Right ventricle myocardium superior (tissue), 1 donor: ENCODE data around the gene CLDN16. TPM values are rescaled to one million over a fixed set of nuclear protein-coding genes. Genes with fewer than 3 reads are reported as not detected.

Experiments used
- ATAC-seq: fragments of 200-7000 bp; cut with Tn5 transposase; one replicate; pipeline ENCODE4 v1.9.1; 2020; ENCODE audit warnings: mild to moderate bottlenecking; ENCODE audit not compliant: poor library complexity
- DNase-seq: peaks from one replicate; pipeline ENCODE4 v3.0.0-alpha.2; 2020
- intact Hi-C: fragments of 100-400 bp; cut with DNase I; formaldehyde crosslinking; loops from one replicate; pipeline ENCODE4 v1.11.2; 2022
- total RNA-seq: library from RNA; stranded (reverse); fragmentation: NEBNext Ultra II Directional; extraction: Animal tissue kit (Norgen Biotek cat#: 25700); gene quantifications from one replicate; pipeline ENCODE4 v1.2.1, GENCODE V29; 2021
- donor health status: DM: no; HTN: yes; CAD: no; lungs with severe emphysema.

The CLDN16 gene
- total RNA-seq, 1 donor from 2014 or later = not detected

DNA sequence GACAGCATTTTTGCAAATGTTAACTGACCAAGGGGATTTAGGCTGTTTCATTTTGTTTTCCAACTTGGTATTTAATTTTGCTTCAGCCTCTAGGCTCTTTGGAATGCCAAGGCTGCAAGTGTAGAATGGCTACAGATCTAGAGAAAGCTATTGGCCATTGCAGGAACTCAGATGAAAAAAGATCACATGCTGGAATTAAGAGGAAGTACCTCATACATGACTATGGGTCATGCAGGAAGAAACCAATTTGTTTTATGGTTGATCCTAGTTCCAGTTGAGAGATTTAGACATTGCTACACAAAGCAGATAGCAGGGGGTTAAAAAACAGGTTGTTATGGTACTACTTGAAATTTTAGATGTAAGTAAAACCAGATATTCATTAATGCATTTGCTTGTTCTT, 12.7 kb upstream of the CLDN16 start:
- intact Hi-C loops = no loop called here
- ATAC-seq (no peak), DNase-seq (no peak)

DNA sequence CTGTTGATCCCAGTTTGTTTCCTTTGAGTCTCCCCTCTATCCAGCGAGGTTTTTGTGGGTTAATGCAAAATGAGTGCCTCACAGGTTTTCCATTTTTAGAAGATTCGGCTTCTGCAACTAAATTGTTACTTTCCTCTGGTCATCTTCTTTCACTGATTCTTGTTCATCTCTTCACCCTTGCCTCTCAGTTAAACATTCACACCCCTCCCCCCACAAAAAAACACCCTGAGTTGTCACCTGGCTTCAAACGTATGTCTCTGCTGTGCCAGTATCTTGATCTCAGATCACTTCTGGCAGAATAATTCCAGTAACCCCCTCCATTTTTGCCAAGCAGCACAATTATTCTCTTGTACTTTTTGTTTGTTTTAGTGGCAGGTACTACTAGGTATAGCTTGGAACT, 12.3 kb upstream of the CLDN16 start:
- ATAC-seq = no peak
- DNase-seq = no peak
- intact Hi-C loops = no loop called here

DNA sequence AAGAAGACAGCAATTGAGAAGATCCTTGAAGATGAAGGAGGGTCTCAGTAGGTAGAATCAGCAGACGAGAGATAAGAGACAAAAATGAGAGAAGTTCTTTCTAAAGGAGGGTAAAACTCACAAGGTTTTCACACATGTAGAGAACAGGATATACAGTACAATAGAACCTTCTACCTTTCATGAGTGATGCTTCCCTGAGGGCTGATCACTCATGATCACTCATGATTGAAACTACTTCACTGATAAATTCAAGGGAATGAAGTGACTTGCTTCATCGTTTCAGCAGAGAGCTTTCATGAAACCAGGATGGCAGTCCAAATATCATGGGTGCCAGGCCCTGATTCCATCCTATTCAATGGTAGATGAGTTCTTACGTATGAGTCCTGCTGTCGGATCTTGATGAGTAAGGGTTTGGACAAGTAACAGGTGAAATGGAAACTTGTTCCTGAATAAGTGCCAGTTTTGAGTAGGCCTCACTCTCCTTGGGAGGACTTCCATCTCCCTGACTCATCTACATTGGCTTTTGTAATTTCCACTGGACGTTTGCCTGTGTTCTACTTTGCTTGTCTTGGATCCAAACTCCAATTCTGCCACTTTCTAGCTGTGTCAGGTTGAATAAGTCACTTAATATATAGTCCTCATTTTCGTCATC, 9.6 kb upstream of the CLDN16 start:
- intact Hi-C loops = no loop called here
- no peak for DNase-seq

DNA sequence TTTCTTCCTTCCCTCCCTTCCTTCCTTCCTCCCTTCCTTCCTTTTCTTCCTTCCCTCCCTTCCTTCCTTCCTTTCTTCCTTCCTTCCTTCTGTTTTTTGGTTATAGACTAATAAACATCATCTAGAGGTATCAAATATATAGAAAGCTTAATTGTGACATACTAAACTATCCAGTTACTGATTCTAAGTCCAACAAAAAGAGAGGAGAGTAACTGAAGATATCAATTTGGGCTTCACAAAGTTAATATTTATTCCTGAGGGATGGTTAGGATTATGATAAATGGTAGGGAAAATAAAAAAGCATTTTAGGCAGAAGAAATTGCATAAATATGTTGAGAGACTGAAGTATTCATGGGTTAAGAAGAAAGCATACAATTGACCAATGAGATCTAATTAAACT, 7.8 kb upstream of the CLDN16 start:
- DNase-seq (no peak), ATAC-seq (no peak)
- intact Hi-C loops = loop anchor here (10.0 kb wide), 1 partner anchor 315 kb away; no protein-coding TSS in a partner anchor

More for the DNA sequence above, 9.6 kb upstream of the CLDN16 start:
- no peak for ATAC-seq

DNA sequence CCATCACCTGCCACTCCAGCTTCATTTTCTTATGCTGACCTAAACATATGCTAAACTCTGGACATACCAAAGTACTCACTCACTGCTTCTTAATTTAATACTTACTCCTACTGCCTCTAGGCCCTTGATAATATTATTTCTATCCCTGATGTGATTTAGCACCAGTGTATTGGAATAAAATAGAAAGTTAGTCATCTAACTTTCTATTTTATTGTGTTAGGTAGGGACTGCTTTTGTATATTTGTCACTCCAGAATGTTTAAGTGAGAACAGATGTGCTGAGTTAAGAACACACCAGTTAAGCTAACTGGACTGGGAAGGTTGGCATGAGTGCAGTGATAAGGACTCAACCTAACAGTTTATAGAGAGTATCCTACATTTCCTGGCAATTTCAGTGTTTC, 6.5 kb upstream of the CLDN16 start:
- intact Hi-C loops = loop anchor here (10.0 kb wide), 1 partner anchor 313 kb away; no protein-coding TSS in a partner anchor
- no peak for DNase-seq
- ATAC-seq = no peak

DNA sequence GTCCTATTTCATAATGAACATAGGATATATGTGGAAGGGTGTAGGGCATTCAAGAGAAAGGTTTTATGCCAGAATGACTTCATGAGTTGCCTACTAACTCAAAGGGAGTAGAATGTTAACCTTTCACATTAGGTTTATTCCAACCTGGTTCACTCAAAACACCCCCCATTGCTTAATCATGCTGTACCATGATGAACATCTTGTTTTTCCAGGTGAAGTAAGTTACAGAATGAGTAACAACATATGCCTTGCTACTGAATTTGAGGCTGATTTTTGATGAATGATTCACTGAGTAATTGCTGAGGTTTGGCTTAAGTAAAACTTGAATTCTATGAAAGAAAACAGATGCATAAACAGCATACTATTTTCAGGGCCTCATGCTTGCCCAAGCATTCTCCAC, 5.9 kb upstream of the CLDN16 start:
- DNase-seq (no peak), ATAC-seq (no peak)
- intact Hi-C loops = loop anchor here (10.0 kb wide), 1 partner anchor 313 kb away; no protein-coding TSS in a partner anchor

DNA sequence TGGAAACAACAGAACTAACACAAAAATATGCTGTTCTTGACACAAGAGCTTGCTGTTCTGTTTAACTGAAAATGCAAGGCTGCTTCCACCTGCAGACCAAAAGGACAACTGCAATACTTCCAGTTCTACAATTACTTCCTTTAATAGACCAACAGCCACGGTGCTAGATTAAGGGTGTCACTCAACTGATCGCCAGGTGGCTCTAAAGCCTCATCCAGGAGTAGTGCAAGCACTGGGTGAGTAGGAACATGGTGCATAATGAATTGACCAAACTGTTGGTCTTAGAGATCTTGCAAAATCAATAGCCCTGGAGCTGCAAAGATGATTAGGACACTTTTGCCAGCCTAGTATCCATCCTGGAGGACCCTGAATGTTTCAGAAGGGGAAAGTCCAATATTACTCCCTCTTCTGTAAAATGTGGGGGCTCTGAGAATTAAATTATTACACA, 3.6 kb upstream of the CLDN16 start:
- intact Hi-C loops = loop anchor here (10.0 kb wide), 1 partner anchor 310 kb away; no protein-coding TSS in a partner anchor
- ATAC-seq (peak; percentile 96), DNase-seq (no peak)

DNA sequence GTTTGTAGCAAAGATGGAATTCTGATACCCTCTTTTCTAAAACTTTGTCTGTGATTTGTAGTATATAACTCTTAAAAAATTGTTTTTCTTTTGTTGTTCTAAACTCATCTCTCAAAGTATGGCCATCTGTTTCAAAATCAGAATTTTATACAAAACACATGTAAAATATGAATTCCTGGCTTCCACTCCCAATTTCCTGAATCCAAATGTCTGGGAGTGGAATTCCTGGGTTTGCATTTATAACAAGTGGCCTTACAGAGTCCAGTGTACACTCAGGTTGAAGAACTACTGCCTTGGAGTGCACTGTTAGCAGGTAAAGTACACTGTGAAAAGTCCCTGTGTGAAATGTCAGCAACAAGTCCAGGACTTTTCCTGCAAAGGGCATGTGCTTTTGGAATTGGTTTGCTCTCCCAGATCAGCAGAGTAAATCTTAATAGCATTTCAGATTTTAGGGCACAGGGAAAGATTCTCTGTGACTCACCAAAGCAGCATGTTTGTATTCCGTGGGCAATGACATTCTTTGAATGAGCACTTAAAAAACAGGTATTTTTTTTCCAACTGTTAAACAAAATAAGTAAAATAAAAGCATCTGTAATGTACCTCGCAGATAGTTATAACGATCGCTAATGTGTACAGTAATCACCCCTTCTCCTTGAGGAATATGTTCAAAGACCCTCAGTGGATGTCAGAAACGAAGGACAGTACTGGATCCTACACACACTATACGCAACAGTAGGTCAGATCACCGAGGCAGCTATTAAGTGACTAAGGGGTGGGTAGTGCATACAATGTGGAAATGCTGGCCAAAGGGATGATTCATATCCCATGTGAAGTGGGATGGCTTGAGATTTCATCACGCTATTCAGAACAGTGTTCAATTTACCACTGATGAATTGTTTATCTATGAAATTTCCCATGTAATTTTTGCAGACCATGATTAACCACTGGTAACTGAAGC, 2.0 kb upstream of the CLDN16 start:
- ATAC-seq (no peak), DNase-seq (no peak)
- intact Hi-C loops = loop anchor here (10.0 kb wide), 1 partner anchor 309 kb away; no protein-coding TSS in a partner anchor

DNA sequence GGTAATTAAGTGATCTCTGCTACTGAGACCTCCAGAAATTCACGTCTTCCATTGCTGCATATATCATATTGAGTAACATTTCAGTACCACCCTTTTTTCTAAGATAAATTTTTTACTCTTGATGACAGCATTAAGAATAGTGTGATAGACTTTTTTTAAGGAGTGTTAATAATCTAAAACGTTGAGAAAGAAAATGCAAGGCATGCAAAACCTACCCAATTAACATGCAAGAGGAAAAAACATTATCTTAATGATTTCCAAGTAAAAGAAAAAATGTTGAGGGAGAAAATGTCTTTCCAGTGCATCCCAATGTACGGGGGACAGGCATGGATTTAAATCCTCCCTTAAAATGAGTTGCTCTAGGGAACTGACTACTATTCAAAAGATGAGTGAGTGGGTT, 740 bp downstream of the CLDN16 start:
- DNase-seq (no peak), ATAC-seq (no peak)
- intact Hi-C loops = loop anchor here (10.0 kb wide), 1 partner anchor 306 kb away; no protein-coding TSS in a partner anchor

DNA sequence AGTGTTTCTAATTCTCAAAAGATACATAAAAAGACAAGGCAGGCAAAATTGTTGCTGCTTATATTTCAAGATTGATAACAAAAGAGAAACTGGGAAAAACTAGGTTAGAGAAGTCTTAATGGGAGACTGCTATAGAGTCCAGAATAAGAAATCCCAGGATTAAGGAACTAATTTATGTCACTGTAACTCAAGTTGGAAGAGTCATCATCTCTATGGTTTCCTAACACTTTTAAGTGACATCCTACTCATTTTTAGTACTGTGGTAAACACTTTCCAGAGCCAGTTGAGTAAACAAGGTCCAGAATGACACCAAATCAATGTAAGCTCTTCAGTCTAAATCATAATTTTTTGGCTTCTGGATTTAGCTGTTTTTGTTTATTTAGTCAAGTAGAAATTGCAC, 8.0 kb downstream of the CLDN16 start:
- ATAC-seq = no peak
- DNase-seq = no peak
- intact Hi-C loops = no loop called here

DNA sequence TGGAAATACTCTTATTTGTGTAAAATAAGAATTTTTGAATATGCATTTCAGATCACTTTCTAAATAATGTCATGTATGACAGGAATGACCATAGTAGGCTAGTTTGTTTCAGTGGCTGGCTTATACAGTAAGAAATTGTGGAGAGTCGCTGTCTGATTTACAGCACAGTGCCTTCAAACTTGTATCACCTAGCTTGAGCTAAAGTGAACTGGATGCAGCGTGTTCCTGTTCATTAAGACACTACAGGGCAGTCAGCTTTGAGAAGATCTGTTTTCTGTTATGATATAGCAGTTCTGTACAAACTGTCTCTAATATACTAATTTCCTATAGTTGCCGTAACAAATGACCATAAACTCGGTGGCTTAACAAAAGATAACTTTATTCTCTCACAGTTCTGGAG, 9.9 kb downstream of the CLDN16 start:
- DNase-seq (no peak), ATAC-seq (no peak)
- intact Hi-C loops = no loop called here

DNA sequence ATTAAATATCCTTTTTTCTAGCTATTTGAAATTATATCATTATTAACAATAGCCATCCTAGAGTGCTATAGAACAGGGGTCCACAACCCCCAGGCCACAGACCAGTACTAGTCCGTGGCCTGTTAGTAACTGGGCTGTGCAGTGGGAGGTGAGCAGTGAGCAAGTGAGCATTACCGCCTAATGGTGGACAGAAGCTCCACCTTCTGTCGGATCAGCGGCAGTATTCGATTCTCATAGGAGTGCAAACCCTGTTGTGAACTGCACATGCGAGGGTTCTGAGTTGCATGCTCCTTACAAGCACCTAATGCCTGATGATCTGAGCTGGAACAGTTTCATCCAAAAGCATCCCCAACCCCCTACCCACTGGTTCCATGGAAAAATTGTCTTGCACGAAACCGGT, 11.7 kb downstream of the CLDN16 start:
- no peak for DNase-seq
- intact Hi-C loops = no loop called here
- ATAC-seq = no peak

DNA sequence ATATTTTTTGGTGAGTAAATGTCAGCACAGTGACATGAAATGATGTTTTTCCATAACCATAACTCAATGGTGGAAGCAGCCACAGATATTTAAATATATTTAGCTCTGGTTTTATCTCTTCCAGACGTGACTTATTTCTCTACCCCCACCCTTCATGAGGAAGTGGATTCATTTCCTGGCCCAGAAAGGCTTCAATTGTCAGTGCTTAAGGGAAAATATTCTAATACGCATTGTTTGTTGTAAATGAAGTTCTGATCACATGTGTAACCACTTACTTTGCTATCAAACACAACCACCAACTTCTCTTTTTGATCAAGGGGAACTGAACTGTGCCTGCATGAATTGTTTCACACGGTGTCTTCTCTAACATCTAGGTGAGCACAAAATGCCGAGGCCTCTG, 14.0 kb downstream of the CLDN16 start:
- DNase-seq (no peak), ATAC-seq (no peak)
- intact Hi-C loops = no loop called here

DNA sequence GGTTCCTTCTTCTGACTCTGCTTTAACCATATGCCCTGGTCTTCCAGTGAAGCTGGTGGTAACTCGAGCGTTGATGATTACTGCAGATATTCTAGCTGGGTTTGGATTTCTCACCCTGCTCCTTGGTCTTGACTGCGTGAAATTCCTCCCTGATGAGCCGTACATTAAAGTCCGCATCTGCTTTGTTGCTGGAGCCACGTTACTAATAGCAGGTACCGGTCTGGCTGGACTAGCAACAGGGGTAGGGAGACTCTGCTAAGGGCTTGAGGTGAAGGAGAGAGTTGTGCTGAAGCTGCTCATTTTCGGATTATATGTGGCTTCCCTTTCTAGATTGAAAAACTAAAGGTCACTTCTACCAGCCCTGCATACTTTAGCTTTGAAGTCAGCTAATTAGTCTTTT, 16.8 kb downstream of the CLDN16 start:
- ATAC-seq (no peak), DNase-seq (no peak)
- intact Hi-C loops = no loop called here

DNA sequence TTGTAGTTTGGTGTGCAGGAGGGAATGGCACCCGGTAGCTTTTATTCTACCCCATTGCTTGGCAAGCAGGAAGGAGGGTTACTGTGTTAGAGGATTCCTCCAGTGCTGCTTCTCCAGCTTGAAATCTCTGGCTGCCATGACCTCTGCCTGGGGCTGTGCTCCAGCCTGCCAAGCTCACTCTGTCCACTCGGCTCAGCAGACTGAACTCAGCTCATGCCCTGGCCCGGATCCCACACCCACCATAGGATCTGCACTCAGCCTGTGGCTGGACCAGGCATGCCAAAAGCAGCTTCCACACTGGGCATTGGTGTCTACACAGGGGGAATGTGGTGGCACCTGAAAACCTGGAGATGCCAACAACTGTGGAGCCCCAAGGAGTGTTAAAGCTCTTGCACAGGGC, 26.3 kb downstream of the CLDN16 start:
- DNase-seq = peak; percentile 52
- intact Hi-C loops = no loop called here
- ATAC-seq = peak; percentile 63

DNA sequence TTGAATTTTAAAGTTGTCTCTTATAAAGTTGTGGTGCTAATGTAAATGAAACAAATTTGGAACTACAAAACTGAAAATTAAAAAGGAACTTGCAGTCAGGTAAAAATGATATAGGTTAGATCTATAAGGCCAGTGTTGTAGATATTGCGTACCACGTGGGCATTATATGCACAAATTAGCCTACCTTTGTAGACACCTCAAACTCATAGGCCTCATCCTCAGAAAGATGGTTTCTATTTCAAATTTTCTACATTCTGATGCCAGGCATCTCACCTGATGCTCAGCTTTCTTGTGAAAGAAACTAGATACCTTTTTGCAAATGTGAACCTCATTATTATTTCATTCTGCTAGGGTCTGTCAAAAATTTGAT, 36.1 kb downstream of the CLDN16 start:
- no peak for DNase-seq
- intact Hi-C loops = no loop called here
- no peak for ATAC-seq

DNA sequence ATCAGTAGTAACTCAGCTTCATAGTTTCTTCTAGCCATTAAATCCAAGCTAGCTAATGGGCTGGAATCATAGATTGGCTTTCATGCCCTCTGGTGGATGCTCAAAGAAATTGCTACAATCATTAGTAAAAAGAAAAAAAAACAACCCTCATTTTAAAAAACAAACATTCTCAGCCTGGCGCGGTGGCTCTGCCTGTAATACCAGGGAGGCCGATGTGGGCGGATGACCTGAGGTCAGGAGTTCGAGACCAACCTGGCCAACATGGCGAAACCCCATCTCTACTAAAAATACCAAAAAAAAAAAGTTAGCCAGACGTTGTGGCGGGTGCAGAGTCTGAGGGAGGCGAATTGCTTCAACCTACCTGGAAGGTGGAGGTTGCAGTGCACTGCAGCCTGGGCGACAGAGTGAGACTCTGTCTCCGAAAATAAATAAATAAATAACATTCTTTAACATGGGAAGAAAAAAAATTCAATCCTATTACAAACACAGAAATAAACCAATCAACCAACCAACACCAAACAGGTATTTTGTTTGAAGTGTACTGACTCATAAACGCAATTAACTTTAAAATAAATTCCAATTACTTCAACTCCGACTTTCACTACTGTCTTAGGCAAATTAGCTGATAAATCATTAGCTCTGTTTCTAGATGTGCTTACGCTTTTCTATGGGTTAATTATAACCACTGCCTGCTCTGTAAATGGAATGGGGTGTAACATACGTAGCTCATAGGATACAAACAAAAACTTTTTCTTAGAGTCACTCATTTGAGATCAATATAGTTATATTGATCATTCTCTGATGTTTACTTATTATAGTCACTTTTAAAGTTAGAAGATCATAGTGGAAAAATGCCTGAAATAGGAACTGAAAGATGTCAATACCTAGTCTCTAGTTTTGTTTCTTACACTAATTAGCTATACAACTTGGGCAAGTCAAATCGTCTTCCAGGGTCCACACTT, 36.8 kb downstream of the CLDN16 start:
- peak; percentile 62 for ATAC-seq
- intact Hi-C loops = no loop called here

DNA sequence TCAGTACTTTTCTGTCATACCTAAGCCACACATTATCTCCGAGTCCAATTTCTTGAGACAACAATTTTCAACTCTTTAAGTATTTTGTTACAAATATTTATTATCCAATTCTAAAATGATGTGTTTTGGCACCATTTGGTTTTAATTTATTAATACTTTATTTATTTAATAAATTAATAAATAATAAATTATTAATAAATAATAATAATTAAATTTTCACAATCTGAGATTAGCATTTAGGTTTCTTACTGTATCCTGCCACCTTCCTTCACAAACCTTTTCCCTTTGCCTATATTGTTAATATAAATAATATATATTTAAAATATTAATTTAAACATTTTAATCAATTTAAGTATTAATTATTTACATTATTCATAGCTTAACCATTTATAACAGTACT, 37.9 kb downstream of the CLDN16 start:
- intact Hi-C loops = no loop called here
- ATAC-seq = no peak
- DNase-seq = no peak

More for the DNA sequence above, 36.8 kb downstream of the CLDN16 start:
- DNase-seq = peak; percentile 68
